Muscle of arm (tissue), 14 donors: ENCODE measurements around the gene CFAP141. TPM values are rescaled to one million over a fixed set of nuclear protein-coding genes. Genes with fewer than 3 reads are reported as not detected.
"Not testable (repeated sequence)": the region's sequence is repeated elsewhere in the genome, so short reads cannot be mapped to it uniquely, and the experiment has no call there.

Source experiments
- DNase-seq: peaks from one replicate; pipeline ENCODE4 v3.0.0-alpha.2; 2013
- long read RNA-seq, 11 donors: transcript quantifications; one replicate each; lab custom pipeline, GENCODE V29; 2026
- polyA plus RNA-seq, 12 donors: library from polyadenylated mRNA; unstranded; fragments of 120-200 nt; gene quantifications; one replicate each; pipeline ENCODE4 v1.2.1, GENCODE V29; 2013; ENCODE audit not compliant: insufficient read length in 12 of 12

CFAP141 gene
- not detected for polyA plus RNA-seq
- long read RNA-seq, donor 1, result 0 reads
- long read RNA-seq, donor 2, result 0 reads
- long read RNA-seq, donor 3, result 0 reads
- long read RNA-seq, donor 4, result 0 reads
- long read RNA-seq, donor 5, result 0 reads
- long read RNA-seq, donor 6, result 0 reads
- long read RNA-seq, donor 7, result 0 reads
- long read RNA-seq, donor 8, result 0 reads
- long read RNA-seq, donor 9, result 0 reads
- long read RNA-seq, donor 10, result 0 reads
- long read RNA-seq, donor 11, result 0 reads

- peak; percentile 36 for DNase-seq
Observed at GRCh38 chr1:154206196-154206595, at the start of gene CFAP141. TSS of gene CFAP141 (minus strand) at chr1:154206333. CDS start at chr1:154206307, 26 bp downstream.

GRCh38 chr1:154253671-154254070, 47.5 kb upstream of the CFAP141 start:
- DNase-seq, result no peak

GRCh38 chr1:154241703-154242351, 35.7 kb upstream of the CFAP141 start:
- DNase-seq, result no peak

GRCh38 chr1:154240294-154240833, 34.2 kb upstream of the CFAP141 start:
- DNase-seq, result no peak

GRCh38 chr1:154239491-154239890, 33.4 kb upstream of the CFAP141 start:
- no peak for DNase-seq

GRCh38 chr1:154237880-154238506, 31.9 kb upstream of the CFAP141 start:
- DNase-seq, result no peak

- DNase-seq, result no peak
Observed at GRCh38 chr1:154237435-154237834, 31.3 kb upstream of the CFAP141 start.

GRCh38 chr1:154236855-154237254, 30.7 kb upstream of the CFAP141 start:
- no peak for DNase-seq

GRCh38 chr1:154233127-154233526, 27.0 kb upstream of the CFAP141 start:
- not testable (repeated sequence) for DNase-seq

GRCh38 chr1:154231112-154231511, 25.0 kb upstream of the CFAP141 start:
- DNase-seq, result not testable (repeated sequence)

GRCh38 chr1:154225370-154225769, 19.2 kb upstream of the CFAP141 start:
- DNase-seq, result no peak

- no peak for DNase-seq
Observed at GRCh38 chr1:154223621-154224020, 17.5 kb upstream of the CFAP141 start.

GRCh38 chr1:154222918-154223317, 16.8 kb upstream of the CFAP141 start:
- DNase-seq, result no peak

- no peak for DNase-seq
Observed at GRCh38 chr1:154222518-154222917, 16.4 kb upstream of the CFAP141 start.

- DNase-seq, result peak; percentile 61
Observed at GRCh38 chr1:154221278-154222001, 15.3 kb upstream of the CFAP141 start.

GRCh38 chr1:154220970-154221277, 14.8 kb upstream of the CFAP141 start:
- no peak for DNase-seq

GRCh38 chr1:154220071-154220969, 14.2 kb upstream of the CFAP141 start, which contains the start of gene UBAP2L:
TSS of gene UBAP2L (plus strand) at chr1:154220955. CDS start at chr1:154225124, 4,169 bp downstream.
- peak; percentile 100 for DNase-seq

- peak; percentile 17 for DNase-seq
Observed at GRCh38 chr1:154219541-154219940, 13.4 kb upstream of the CFAP141 start.

GRCh38 chr1:154218545-154218944, 12.4 kb upstream of the CFAP141 start:
- DNase-seq, result no peak

GRCh38 chr1:154213274-154213673, 7.1 kb upstream of the CFAP141 start:
- no peak for DNase-seq

GRCh38 chr1:154212083-154212482, 6.0 kb upstream of the CFAP141 start:
- DNase-seq, result no peak
